ENCODE measurements around the gene RLF. TPM values are rescaled to one million over a fixed set of nuclear protein-coding genes. Genes with fewer than 3 reads are reported as not detected.

RLF gene
- total RNA-seq, 2 donors from 2014 or later = 11.5 to 21.0 TPM

- no peak for TF ChIP-seq CTCF (IDR thresholded peaks at IDR 0.05)
- Histone ChIP-seq H3K9ac (ENCODE audit: low read depth in 2 of 2, low read length in 2 of 2) (peak overlapping the region; percentile 77 to 94), H3K9me3 (no peaks in the 10 kb centered on the region), H3K36me3 (no peaks in the 10 kb centered on the region), H3K4me3 (peak overlapping the region; percentile 78), H3K4me1 (peaks cover 4% of the 10 kb centered on the region), H3K27me3 (no peaks in the 10 kb centered on the region), H3K27ac (peak overlapping the region; percentile 90)
- intact Hi-C loops (cut with DNase I) = loop anchor here (2.0 kb wide), 1 partner anchor 96 kb away; no protein-coding TSS in a partner anchor
- no peak for DNase-seq
These were observed 422 bp upstream of the RLF start for GRCh38 chr1:40160806-40161124.

- H3K9me3 ChIP-seq = no peaks in the 10 kb centered on the region
These were observed 756 bp downstream of the RLF start for GRCh38 chr1:40161888-40162397.

GRCh38 chr1:40162753-40163441 lies 1.7 kb downstream of the RLF start:
- peak overlapping the region; percentile 78 for H3K4me3 ChIP-seq

More at GRCh38 chr1:40161888-40162397, 756 bp downstream of the RLF start:
- peak overlapping the region; percentile 78 for H3K4me3 ChIP-seq
- H3K36me3 ChIP-seq = no peaks in the 10 kb centered on the region
- no peak for TF ChIP-seq CTCF (IDR thresholded peaks at IDR 0.05)
- intact Hi-C loops (cut with DNase I) = loop anchor here (2.0 kb wide), 1 partner anchor 95 kb away; no protein-coding TSS in a partner anchor
- peak overlapping the region; percentile 90 for H3K27ac ChIP-seq
- H3K27me3 ChIP-seq = no peaks in the 10 kb centered on the region
- peak; percentile 63 for DNase-seq
- H3K4me1 ChIP-seq = peaks cover 4% of the 10 kb centered on the region
- peak overlapping the region; percentile 94 to 97 for H3K9ac ChIP-seq (ENCODE audit: low read depth in 2 of 2, low read length in 2 of 2)

GRCh38 chr1:40167317-40167716 lies 6.1 kb downstream of the RLF start:
- no peak for TF ChIP-seq CTCF (IDR thresholded peaks at IDR 0.05)
- intact Hi-C loops (cut with DNase I) = no loop called here
- Histone ChIP-seq H3K27ac (no peak overlapping the region), H3K9ac (ENCODE audit: low read depth in 2 of 2, low read length in 2 of 2) (no peak overlapping the region), H3K9me3 (no peaks in the 10 kb centered on the region), H3K4me3 (no peak overlapping the region), H3K36me3 (no peaks in the 10 kb centered on the region), H3K4me1 (peaks cover 4% of the 10 kb centered on the region), H3K27me3 (no peaks in the 10 kb centered on the region)
- no peak for DNase-seq

More at GRCh38 chr1:40162753-40163441, 1.7 kb downstream of the RLF start:
- intact Hi-C loops (cut with DNase I) = no loop called here
- DNase-seq = no peak
- peaks cover 4% of the 10 kb centered on the region for H3K4me1 ChIP-seq
- no peaks in the 10 kb centered on the region for H3K9me3 ChIP-seq
- H3K9ac ChIP-seq (ENCODE audit: low read depth in 2 of 2, low read length in 2 of 2) = peak overlapping the region in 1 of 2 donors; percentile 94
- no peak for TF ChIP-seq CTCF (IDR thresholded peaks at IDR 0.05)
- no peaks in the 10 kb centered on the region for H3K27me3 ChIP-seq
- no peak overlapping the region for H3K27ac ChIP-seq
- H3K36me3 ChIP-seq = no peaks in the 10 kb centered on the region

- Histone ChIP-seq H3K4me3 (no peak overlapping the region), H3K9ac (ENCODE audit: low read depth in 2 of 2, low read length in 2 of 2) (no peak overlapping the region), H3K4me1 (no peaks in the 10 kb centered on the region), H3K9me3 (no peaks in the 10 kb centered on the region), H3K36me3 (no peaks in the 10 kb centered on the region), H3K27ac (no peak overlapping the region), H3K27me3 (no peaks in the 10 kb centered on the region)
- intact Hi-C loops (cut with DNase I) = no loop called here
- TF ChIP-seq CTCF (IDR thresholded peaks at IDR 0.05) = no peak
- no peak for DNase-seq
These were observed 9.8 kb downstream of the RLF start for GRCh38 chr1:40171036-40171435.

Data from colonic mucosa (tissue), 4 donors.